ENCODE data around the gene ARHGAP30.

DNA sequence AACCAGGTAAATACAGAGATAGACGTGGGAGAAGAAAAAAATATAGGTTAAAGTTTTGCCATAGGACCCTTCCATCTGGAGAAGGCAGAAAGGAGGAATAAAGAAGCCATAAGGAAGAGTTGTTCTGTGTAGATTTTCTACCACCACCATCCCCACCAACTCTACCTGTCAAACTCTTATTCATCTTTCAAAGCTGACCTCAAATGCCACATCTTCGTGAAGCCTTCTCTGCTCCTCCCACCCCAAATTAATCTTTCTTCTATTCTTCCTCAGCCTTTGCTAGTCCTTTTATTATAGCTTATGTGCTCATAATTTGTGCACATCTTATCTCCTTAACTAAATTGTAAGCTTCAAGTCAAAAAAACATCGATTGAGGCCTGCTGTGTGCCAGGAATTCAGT lies 20.9 kb upstream of the ARHGAP30 start:
- no peak for TF ChIP-seq CTCF (conservative IDR thresholded peaks at IDR 0.05; ENCODE audit: low read depth, low read length)
- no peak for TF ChIP-seq EZH2 (IDR thresholded peaks at IDR 0.05; ENCODE audit: low read length, unreplicated experiment)
- TF ChIP-seq EZH2phosphoT487 (IDR thresholded peaks at IDR 0.05; ENCODE audit: borderline replicate concordance, low read length), result no peak

Data from PC-3 (cell line).